Stimulated activated CD4-positive, alpha-beta T cell treated with anti-CD3 and anti-CD28 coated beads, TNF-alpha, amount 100 ng/mL, for 48 hours (primary cell): ENCODE measurements around the gene SLC11A2.
"Not testable (repeated sequence)": the region's sequence is repeated elsewhere in the genome, so short reads cannot be mapped to it uniquely, and the experiment has no call there.

ENCODE experiments used
- DNase-seq, 3 donors: peaks; one replicate each; pipeline ENCODE4 v3.0.0-alpha.2; 2020; ENCODE audit warnings: low read depth in 3 of 3

The SLC11A2 gene

DNA sequence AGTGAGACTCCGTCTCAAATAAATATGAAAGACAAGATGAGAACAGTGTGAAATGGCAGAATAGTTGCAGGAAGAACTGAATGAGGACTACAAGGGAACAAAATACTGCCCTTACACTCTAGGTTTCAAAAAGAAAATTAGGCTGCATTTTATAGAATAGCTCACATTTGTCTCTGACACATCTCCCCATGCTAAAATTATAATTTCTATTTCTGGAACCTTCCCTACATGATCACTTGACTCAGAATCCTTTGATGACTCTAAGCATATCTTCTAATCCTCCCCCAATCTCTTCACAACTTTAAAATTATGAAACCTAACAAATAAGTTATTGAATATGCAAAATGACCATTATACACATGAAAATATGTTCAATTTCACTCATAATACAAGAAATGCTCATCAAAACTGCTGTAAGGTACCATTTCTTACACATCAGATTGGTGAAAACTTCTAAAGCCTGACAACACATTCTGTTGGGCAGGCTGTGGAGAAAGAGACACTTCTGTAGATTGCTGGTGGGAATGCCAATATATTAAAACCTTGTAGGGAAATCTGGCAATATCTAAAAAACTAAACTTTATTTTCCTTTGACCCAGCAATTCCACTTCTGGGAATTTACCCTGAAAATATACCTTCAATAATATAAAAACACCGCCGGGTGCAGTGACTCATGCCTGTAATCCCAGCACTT lies 78.1 kb downstream of the SLC11A2 start:
- no peak for DNase-seq

DNA sequence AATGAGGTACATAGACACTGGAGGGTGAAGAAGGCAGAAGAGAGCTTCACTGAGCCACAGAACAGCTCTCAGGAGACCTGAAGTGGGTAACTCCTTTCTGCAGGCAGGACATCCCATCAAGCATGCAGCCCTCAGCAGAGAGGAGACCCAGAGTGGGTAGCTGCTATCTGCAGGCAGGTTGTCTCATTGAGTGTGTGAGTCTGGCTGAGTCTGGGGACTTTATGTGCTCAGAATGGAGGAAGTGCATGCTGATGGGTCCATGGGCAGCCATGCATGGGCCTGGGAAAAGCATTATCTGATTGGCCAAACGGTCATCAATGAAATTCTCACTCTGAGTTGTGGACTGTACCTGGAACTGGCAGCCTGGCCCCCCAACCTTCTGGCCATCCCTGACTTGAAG lies 88.5 kb downstream of the SLC11A2 start:
- no peak for DNase-seq

DNA sequence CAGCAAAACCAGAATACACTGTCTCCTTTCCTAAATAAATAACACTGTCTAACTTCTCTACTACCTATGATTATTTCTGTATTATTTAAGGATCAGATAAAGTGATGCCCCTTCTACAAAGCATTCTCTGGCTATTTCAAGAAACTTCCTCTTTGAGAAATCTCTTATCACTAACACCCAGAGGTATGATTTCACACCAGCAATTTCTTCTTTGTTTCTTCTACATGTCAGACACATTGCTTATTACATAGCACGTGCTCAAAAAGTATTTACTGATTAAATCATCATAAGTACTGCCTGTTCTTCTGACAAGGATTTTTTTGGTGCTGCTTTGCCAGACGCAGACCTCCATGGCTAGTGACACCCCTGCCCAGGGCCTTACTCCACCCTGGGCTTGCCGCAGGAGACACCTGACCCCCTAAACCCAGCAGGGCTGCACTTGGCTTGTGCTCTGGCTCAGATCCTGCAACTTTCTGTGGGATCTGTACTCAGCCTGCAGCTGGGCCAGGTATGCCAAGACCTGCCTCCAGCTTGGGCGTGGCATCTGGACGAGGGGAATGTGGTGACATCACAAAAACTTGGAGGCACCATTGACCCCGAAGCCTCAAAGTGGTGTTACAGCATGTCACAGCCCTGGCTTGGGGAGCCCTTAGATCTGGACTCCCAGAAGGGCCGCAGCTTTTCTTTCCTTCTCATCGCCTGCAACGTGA lies 89.2 kb downstream of the SLC11A2 start:
- DNase-seq: no peak

- DNase-seq: no peak
Observed at GRCh38 chr12:50934981-50935807, 91.0 kb downstream of the SLC11A2 start.

DNA sequence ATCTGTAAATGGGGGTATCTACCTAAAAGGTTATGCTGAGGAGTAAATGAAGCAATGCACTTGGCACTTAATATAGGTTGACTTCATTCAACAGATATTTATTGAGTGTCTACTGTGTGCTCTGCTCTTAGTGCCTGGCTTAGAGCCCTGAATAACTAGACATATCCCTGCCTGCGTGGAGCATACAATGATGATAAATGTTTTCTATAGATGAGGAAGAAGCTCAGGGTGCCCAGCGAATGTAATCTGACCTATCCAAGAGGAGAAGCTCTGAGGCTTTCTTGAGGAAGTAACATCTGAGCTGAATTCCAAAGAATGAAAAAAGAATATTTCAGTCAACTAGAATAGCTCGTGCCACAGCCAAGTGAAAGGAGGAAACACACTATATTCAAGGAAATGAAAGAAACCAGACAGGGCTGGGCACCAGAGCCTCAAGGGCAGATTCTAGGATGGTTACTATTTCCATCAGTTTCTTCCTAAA lies 91.8 kb downstream of the SLC11A2 start:
- no peak for DNase-seq

GRCh38 chr12:50933459-50934124 lies 92.6 kb downstream of the SLC11A2 start:
- DNase-seq: no peak

DNA sequence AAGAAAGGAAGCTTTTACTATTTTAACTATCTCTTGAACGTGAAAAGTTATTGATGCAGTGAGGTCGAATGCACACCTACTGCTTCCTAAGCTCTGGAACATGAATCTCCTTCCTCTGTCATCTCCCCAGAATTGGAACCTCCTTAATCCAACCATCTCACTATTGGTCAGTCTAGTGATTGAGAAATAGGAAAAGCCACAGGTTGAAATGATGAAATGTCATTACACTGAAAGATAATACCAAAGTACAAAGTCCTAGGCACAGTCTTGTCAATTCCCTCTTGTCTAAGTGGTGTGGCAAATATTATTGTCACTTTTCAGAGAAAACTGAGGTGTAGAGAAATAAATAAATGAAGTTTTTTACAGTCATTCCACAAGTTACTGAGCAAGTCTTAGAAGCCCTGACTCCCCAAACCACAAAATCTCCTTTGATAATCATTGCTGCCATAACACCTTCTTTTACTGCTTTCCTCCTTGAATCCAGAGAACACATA lies 93.3 kb downstream of the SLC11A2 start:
- no peak for DNase-seq

DNA sequence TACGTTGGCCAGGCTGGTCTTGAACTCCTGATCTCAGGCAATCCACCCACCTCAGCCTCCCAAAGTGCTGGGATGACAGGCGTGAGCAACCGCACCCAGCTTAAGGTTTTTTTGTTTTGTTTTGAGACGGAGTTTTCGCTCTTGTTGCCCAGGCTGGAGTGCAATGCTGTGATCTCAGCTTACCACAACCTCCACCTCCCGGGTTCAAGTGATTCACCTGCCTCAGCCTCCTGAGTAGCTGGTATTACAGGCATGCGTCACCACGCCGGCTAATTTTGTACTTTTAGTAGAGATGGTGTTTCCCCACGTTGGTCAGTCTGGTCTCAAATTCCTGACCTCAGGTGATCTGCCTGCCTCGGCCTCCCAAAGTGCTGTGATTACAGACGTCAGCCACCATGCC lies 95.7 kb downstream of the SLC11A2 start:
- not testable (repeated sequence) for DNase-seq

GRCh38 chr12:50929831-50930230 lies 96.4 kb downstream of the SLC11A2 start:
- no peak for DNase-seq
